Breast epithelium (tissue), 4 donors: ENCODE data around the gene CERKL. TPM values are rescaled to one million over a fixed set of nuclear protein-coding genes. Genes with fewer than 3 reads are reported as not detected.

Experiments
- DNase-seq, 2 donors: peaks; one replicate each; pipeline ENCODE4 v3.0.0-alpha.2; 2019; ENCODE audit warnings: low spot score in 2 of 2
- H3K27ac ChIP-seq, 2 donors: fragments of 200-600 bp; sonication (generic) in 1 of 2; one replicate each; pipeline ENCODE4 v1.5.1; 2016 to 2019; ENCODE audit warnings: mild to moderate bottlenecking in 1 of 2
- H3K27me3 ChIP-seq, 2 donors: fragments of 200-600 bp; sonication (generic) in 1 of 2; one replicate each; pipeline versions ENCODE4 v1.5.1 to v1.6.0; 2017 to 2019; ENCODE audit warnings: control low read depth in 1 of 2, mild to moderate bottlenecking in 1 of 2
- H3K36me3 ChIP-seq: fragments of 200-600 bp; one replicate; pipeline ENCODE4 v1.5.1; 2019
- H3K4me1 ChIP-seq, 2 donors: fragments of 200-600 bp; sonication (generic); one replicate each; pipeline ENCODE4 v1.5.1; 2016 to 2019; ENCODE audit warnings: control low read depth in 1 of 2
- H3K4me3 ChIP-seq, 3 donors: fragments of 200-600 bp; sonication (generic); 1 replicate in 2 of 3; 2 replicates in 1 of 3; pipeline ENCODE4 v1.5.1; 2016 to 2019; ENCODE audit warnings: mild to moderate bottlenecking in 3 of 3, moderate library complexity in 2 of 3
- H3K9me3 ChIP-seq, 2 donors: fragments of 200-600 bp; sonication (generic) in 1 of 2; one replicate each; pipeline ENCODE4 v1.5.1; 2016 to 2019; ENCODE audit warnings: control low read depth in 1 of 2
- CTCF ChIP-seq, 3 donors: fragments of 450-650 bp; IDR thresholded peaks; one replicate each; pipeline ENCODE4 v1.5.1; 2016 to 2017; ENCODE audit warnings: antibody characterized with exemption in 3 of 3, mild to moderate bottlenecking in 3 of 3, moderate library complexity in 3 of 3
- POLR2A ChIP-seq: fragments of 450-650 bp; IDR thresholded peaks from one replicate; pipeline ENCODE4 v1.6.1; 2016; ENCODE audit warnings: antibody characterized with exemption, mild to moderate bottlenecking, moderate library complexity
- POLR2AphosphoS5 ChIP-seq, 3 donors: sonication (generic); formaldehyde crosslinking; IDR thresholded peaks; one replicate each; pipeline ENCODE4 v1.6.1; 2017; ENCODE audit warnings: antibody characterized with exemption in 3 of 3
- intact Hi-C: fragments of 100-400 bp; cut with DNase I; formaldehyde crosslinking; loops from one replicate; pipeline ENCODE4 v1.15.1; 2023; ENCODE audit warnings: low total_unique reads
- total RNA-seq, 3 donors: library from RNA; depleted of rRNA; stranded (reverse); fragments of >200 nt; gene quantifications; one replicate each; pipeline ENCODE4 v1.1.0, GENCODE V29; 2016

CERKL gene
- total RNA-seq, 3 donors from 2014 or later: 0.29 to 0.33 TPM; not detected in 1

- Histone ChIP-seq H3K27me3 (no peaks in the 10 kb centered on the region), H3K4me1 (no peaks in the 10 kb centered on the region), H3K9me3 (no peaks in the 10 kb centered on the region), H3K4me3 (no peak overlapping the region), H3K27ac (no peak overlapping the region), H3K36me3 (no peaks in the 10 kb centered on the region)
- TF ChIP-seq POLR2AphosphoS5 (IDR thresholded peaks at IDR 0.05) (no peak), POLR2A (no peak), CTCF (IDR thresholded peaks at IDR 0.05) (no peak)
- no peak for DNase-seq
- intact Hi-C loops: no loop called here
Observed at GRCh38 chr2:181649436-181649979, 7.4 kb downstream of the CERKL start.

- Histone ChIP-seq H3K27ac (no peak overlapping the region), H3K4me3 (no peak overlapping the region), H3K27me3 (no peaks in the 10 kb centered on the region), H3K4me1 (no peaks in the 10 kb centered on the region), H3K36me3 (no peaks in the 10 kb centered on the region), H3K9me3 (no peaks in the 10 kb centered on the region)
- no peak for DNase-seq
- TF ChIP-seq CTCF (IDR thresholded peaks at IDR 0.05) (no peak), POLR2AphosphoS5 (IDR thresholded peaks at IDR 0.05) (no peak), POLR2A (no peak)
- intact Hi-C loops: no loop called here
Observed at GRCh38 chr2:181648478-181649155, 8.3 kb downstream of the CERKL start.

- Histone ChIP-seq H3K27me3 (no peaks in the 10 kb centered on the region), H3K36me3 (no peaks in the 10 kb centered on the region), H3K4me1 (no peaks in the 10 kb centered on the region), H3K27ac (no peak overlapping the region), H3K4me3 (no peak overlapping the region), H3K9me3 (no peaks in the 10 kb centered on the region)
- DNase-seq: no peak
- intact Hi-C loops: no loop called here
- TF ChIP-seq CTCF (IDR thresholded peaks at IDR 0.05) (no peak), POLR2A (no peak), POLR2AphosphoS5 (IDR thresholded peaks at IDR 0.05) (no peak)
Observed at GRCh38 chr2:181646415-181646987, 10.4 kb downstream of the CERKL start.

GRCh38 chr2:181643151-181643550 lies 13.8 kb downstream of the CERKL start:
- Histone ChIP-seq H3K27me3 (no peaks in the 10 kb centered on the region), H3K9me3 (no peaks in the 10 kb centered on the region), H3K4me1 (no peaks in the 10 kb centered on the region), H3K4me3 (no peak overlapping the region), H3K27ac (no peak overlapping the region), H3K36me3 (no peaks in the 10 kb centered on the region)
- intact Hi-C loops: no loop called here
- DNase-seq: no peak
- no peak for TF ChIP-seq CTCF (IDR thresholded peaks at IDR 0.05)
- TF ChIP-seq POLR2AphosphoS5 (IDR thresholded peaks at IDR 0.05): no peak
- no peak for TF ChIP-seq POLR2A

GRCh38 chr2:181642086-181642485 lies 14.8 kb downstream of the CERKL start:
- Histone ChIP-seq H3K27ac (no peak overlapping the region), H3K9me3 (no peaks in the 10 kb centered on the region), H3K4me1 (no peaks in the 10 kb centered on the region), H3K27me3 (no peaks in the 10 kb centered on the region), H3K4me3 (no peak overlapping the region), H3K36me3 (no peaks in the 10 kb centered on the region)
- intact Hi-C loops: no loop called here
- TF ChIP-seq POLR2A: no peak
- TF ChIP-seq POLR2AphosphoS5 (IDR thresholded peaks at IDR 0.05): no peak
- TF ChIP-seq CTCF (IDR thresholded peaks at IDR 0.05): no peak
- DNase-seq: no peak
